GM21447 (cell line): ENCODE results near the gene TIMMDC1.

Experiments used
- ATAC-seq: cut with Tn5 transposase; IDR thresholded peaks from one replicate; pipeline ENCODE4 v1.9.1; 2021; ENCODE audit not compliant: unreplicated experiment

Gene TIMMDC1, protein sequence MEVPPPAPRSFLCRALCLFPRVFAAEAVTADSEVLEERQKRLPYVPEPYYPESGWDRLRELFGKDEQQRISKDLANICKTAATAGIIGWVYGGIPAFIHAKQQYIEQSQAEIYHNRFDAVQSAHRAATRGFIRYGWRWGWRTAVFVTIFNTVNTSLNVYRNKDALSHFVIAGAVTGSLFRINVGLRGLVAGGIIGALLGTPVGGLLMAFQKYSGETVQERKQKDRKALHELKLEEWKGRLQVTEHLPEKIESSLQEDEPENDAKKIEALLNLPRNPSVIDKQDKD

DNA sequence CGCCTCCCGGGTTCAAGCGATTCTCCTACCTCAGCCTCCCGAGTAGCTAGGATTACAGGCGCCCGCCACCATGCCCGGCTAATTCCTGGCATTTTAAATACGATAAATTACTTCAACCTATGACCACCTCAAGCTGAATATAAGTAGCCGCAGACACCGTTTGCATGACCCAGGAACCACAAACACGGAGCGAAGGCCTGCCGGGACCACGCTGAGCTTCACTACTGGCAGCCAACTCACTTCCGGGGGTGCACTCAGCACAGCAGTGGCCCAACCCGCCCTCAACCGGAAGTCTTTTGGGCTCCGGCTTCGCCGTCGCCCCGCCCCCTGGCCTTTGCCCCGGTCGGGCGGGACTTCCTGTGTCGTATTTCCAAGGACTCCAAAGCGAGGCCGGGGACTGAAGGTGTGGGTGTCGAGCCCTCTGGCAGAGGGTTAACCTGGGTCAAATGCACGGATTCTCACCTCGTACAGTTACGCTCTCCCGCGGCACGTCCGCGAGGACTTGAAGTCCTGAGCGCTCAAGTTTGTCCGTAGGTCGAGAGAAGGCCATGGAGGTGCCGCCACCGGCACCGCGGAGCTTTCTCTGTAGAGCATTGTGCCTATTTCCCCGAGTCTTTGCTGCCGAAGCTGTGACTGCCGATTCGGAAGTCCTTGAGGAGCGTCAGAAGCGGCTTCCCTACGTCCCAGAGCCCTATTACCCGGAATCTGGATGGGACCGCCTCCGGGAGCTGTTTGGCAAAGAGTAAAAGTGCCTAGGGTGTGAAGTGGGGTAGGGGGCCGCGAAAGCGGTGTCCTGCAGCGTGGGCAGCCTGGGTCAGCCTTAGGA is at the start of gene TIMMDC1:
TIMMDC1 (plus strand) TSS at position 362 of the 826 bp plus-strand sequence; CDS start at position 549, 187 bp downstream.
- ATAC-seq: peak; percentile 97

DNA sequence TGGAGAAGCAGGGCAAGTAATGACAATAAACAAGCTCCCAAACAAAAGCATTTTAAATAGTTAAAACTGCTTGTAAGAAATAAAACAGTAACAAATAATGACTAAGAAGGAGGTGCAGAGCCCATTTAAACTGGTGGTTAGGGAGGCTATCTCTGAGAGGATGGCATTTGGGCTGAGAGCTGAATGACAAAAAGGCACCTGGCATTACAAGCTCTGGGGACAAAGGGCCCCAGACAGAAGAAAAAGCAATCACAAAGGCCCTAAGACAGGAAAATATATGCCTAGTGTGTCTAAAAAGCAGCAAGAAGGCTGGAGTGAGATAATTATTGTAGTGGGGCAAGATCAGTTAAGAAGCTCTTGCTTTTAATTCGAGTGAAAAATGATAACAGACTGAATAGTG is 44.5 kb upstream of the TIMMDC1 start:
- no peak for ATAC-seq

DNA sequence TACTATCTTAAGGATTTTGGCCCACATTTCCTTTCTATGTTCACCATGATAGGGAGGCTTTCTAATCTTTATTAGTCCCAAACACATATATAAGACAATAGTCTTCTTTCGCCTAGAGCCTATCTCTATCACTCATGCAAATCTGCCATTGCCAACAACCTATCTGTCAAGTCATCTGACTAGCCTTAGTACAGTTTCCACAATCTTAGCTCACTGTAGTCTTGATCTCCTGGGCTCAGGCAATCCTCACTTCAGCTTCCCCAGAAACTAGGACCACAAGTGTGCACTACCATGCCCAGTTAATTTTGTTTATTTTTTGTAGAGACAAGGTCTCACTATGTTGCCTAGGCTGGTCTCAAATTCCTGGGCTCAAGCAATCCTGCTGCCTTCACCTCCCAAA is 41.9 kb upstream of the TIMMDC1 start:
- no peak for ATAC-seq

DNA sequence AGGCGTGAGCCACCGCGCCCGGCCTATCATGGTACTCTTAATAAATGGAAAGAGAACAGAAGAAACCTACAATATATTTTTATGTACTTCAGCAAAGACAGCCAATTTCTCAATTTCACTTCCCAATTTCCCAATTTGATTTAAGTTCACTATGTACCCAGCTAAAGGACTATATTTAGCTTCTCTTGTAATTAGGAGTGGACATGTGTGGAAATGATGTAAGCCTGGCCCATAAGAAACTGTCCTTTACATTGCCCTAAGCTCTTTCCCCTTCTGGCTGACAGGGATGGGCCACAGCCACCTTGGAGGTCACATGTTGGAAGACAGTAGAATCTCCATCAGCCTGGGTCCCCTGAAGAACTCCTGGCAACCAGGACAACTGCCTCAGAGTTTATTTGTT is 41.1 kb upstream of the TIMMDC1 start:
- no peak for ATAC-seq

DNA sequence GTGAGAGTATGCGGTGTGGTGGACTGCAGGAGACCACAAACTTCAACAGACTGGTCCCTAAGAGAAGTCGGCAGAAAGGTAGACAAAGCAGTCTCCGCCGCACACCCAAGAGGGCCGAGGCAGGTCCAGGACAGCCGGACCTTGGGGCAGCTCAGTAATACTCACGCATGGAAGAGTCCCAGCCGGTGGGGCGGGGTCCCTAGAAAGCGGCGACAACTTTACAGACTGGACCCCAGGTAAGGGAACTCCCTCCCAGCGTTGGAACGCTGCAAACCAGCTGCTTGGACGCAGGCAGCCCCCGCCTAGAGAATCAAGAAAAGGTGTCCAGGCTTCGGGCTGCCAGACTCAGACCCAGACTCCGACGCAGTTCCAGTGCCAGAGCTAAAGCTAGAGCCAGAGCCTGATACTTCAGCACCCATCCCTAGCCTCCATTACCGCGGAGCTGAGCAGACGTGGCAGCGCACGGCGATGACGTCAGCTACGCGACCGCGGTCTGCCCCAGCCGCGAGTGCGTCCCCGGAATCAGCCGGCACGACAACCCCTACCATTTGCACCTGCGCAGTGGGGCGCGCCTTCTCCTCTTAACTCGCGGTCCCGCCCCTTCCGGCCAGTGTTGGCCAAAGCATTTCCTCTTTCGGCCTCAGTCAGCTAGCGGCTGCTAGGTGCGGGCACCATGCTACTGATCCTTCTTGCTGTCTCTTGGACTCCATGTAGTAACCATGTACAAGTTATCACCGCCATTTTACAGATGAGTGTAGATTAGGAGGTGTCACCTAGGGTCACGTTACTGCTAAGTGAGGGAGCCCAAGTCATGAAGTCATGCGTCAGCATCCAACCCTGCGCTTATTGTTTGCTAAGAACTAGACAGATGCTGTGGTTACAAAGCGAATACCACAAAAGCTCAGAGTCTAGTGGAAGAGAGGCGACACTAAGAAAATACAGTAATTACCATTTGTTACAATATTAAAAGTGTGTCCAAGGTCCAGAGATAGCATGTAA is 34.9 kb upstream of the TIMMDC1 start, which contains the start of gene TMEM39A:
TMEM39A (minus strand) TSS at position 445 of the 999 bp plus-strand sequence. CDS start 1,541 bp downstream, outside the sequence.
- peak; percentile 93 for ATAC-seq

DNA sequence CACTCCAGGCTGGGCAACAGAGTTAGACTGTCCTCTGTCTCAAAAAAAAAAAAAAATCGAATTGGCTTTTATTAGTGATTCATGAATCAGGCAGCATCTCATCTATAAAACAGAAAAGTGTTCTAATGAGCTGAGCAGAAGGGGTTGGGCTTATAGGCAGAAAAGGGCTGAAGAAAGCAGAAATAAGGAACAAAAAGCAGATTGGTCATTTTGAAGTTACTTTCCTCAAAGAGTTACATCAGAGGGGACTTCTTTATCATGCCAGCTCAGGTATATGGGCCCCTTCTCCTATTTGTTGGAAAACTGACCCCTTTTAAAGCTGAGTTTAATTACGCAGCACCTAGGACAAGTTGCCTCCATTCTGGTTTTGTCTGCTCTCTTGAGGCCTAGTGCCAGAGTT is 30.3 kb upstream of the TIMMDC1 start:
- ATAC-seq: no peak

DNA sequence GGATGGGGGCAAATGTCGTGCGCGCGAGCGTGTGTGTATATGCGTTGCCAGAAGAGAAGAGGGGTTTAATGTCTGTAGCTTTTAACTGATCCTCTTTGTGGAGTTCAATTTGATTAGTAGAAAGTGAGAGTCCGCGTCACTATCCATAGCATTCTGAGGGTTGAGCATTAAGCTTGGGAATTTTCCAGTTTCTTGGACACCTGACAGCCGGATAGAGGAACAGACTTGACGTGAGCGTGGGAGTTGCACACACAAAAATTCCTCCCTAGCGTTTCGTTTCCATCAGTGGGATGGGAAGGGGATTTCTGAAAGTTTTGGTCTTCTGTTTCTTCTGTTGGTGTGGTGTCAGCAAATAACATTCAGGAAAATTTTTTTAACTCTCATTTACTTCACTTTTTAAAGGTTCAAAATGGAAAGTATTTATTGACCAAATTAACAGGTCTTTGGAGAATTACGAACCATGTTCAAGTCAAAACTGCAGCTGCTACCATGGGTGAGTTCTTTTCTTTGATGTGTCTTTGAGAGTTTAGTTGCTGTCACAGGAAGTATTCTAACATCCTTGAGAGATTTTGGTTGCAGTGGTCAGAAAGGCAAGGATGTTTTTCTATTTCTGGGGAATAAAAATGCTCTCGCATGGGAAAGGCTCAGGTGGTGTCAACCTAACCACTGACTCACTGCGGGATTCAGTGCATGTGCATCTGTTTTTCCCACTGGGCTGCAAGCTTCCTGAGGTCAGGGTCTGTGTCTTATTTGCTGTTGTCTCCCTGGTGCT is 28.7 kb upstream of the TIMMDC1 start:
- no peak for ATAC-seq

DNA sequence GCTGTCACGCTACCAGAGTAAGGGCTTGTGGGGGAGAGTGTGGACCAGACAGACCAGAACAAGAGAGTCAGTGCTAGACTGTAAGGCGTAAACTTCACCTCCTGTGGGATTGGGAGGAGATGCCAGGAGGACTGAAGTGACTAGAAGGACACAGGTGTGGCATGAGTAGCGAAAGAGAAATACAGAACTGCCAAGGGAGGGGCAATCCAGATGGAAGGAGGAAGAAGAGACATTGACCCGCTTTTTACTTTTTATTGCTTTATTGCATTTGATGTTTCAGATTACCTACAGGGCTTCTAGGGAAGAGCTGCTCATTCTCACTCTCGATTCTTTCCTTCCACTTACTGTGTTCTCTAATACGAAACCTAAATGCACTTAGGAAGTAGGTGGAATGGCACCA is 27.5 kb upstream of the TIMMDC1 start:
- ATAC-seq: no peak

DNA sequence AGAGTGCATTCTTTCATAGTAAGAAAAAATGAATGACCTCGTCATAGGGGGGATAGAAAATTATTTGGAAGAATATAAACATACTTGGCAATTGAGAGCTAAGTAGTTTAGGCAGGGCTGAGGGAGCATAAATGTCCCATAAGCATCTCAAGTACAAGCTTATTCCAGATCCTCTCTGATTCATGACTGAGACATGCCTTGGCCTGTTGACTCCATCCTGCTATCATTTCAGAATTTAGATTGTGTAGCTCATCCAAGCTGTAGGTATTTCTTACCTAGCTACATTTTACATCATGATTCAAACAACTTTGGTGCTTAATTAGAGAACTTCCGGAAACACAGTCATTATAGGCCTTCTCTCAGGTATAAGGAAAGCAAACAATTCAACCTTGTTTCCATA is 17.3 kb upstream of the TIMMDC1 start:
- no peak for ATAC-seq

DNA sequence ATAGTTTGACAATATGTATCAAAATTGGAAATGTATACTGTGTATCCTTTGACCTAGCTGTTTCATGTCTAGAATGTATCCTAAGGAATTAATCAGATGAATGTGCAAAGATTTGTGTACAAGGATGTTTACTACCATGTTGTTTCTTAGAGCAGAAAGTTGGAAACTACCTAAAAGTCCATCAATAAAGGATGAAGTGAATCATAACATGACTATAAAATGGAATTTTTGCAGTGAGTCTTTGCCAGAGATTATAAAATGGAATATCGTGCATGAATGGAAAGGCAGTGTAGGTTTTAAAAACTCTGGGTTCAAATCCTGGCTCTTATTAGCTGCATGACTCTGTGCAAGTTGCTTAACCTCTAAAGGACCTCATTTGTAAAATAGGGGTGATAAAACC is 15.2 kb upstream of the TIMMDC1 start:
- ATAC-seq: no peak

DNA sequence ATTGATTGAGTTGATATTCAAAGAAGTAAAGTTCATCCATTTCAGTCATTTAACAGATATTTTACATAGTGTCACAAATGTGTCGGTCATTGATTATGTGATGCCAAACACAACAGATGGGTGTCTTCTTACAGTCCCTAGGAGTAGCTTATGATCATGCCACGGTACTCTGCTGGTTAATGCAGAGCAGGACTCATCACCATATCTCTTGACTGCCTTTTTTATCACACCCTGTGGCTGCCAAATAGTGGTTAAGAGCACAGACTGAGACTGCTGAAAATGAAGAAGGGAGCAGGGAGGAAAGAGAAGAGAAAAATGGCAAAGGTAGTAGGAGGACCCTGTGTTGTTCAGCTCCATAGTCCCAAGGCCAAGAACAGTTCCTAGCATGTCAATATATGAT is 12.8 kb upstream of the TIMMDC1 start:
- ATAC-seq: no peak

DNA sequence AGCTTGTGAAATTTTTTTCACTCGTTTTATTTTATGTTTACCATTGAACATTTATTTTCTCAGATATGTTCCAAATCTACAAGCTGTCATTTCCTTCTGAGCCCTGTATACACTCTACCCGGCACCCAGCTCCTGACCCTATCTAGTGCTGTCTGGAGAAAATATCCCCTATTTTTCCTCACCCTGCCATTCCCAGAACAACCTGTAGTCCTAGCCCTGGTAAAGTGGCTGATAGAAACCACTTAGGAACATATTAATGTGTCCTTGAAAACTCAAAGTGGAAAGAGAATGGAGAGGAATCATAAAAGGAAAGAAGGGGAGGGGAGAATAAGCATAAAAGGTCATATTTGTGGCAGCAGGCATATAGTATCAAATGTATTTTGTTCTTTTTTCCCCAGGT is 8.2 kb upstream of the TIMMDC1 start:
- ATAC-seq: no peak

DNA sequence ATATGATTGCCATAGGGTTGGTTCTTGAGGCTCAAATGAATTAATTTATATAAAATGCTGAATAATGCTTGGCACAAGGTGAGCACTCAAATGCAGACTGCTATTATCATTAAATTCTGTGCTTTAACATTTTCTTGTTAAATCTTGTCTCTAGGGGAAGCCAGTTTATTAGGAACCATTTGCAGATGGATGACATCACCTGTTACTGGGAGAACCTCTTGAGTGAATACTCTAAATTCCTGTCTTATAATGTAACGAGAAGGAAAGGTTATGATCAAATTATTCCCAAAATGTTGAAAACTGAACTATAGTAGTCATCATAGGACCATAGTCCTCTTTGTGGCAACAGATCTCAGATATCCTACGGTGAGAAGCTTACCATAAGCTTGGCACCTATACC is 6.2 kb upstream of the TIMMDC1 start:
- no peak for ATAC-seq

DNA sequence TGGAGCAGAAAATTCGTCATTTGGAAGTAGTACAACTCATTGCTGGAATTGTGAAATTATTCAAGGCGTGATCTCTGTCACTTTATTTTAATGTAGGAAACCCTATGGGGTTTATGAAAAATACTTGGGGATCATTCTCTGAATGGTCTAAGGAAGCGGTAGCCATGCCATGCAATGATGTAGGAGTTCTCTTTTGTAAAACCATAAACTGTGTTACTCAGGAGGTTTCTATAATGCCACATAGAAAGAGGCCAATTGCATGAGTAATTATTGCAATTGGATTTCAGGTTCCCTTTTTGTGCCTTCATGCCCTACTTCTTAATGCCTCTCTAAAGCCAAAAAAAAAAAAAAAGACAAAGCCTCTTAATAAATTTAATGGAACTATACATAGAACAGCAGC is 5.5 kb upstream of the TIMMDC1 start:
- ATAC-seq: no peak

DNA sequence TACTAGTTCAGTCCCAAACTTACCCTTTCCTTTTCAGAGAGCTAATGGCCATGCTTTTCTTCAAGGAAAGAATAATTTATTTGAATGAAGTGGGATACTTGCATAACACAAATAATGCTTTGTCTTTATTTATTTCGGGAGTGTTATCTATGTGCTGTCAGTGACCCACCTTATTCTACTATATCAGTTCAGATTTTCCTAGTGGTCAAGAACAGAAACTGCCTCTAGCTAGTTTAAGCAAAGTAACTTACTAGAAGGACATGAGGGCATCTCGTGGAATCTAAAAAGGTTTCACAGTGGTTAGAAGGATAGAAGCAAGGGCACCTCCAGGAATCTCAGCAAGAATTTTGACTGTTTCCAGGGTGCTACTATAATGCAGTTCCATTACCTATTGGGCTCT is 3.8 kb upstream of the TIMMDC1 start:
- no peak for ATAC-seq

DNA sequence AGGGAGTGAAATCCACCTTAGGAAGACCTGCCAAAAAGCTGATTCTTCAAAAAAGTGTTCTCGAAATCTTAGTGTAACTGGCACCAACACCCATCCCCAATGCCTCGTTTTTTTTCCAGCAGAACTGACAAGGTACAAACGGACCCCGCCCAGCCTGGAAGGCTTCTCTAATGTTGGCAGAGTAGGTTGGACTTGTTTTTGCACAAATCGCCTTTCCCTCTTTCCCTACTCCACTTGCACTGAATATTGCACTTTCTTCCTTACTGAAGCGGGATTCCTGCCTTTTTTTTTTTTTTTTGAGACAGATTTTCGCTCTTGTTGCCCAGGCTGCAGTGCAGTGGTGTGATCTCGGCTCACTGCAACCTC is 544 bp upstream of the TIMMDC1 start:
- peak; percentile 2 for ATAC-seq

DNA sequence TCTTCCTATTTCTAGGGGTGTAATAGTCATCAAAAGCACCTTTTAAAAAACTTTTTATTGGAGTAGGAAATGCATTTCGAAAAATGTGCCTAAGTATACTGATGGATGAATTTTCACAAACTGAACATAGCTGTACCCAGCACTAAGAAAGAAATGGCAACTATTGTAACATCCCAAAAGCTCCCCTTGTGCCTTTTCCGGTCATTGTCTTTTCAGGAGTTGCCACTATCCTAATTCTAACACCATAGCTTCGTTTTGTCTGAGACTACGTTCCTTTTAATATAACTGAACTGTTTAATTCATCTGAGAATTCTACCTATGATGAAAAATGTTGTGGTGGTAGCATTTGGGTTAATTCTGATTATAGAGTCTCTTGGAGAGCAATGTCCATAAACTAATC is 1.9 kb downstream of the TIMMDC1 start:
- ATAC-seq: no peak

DNA sequence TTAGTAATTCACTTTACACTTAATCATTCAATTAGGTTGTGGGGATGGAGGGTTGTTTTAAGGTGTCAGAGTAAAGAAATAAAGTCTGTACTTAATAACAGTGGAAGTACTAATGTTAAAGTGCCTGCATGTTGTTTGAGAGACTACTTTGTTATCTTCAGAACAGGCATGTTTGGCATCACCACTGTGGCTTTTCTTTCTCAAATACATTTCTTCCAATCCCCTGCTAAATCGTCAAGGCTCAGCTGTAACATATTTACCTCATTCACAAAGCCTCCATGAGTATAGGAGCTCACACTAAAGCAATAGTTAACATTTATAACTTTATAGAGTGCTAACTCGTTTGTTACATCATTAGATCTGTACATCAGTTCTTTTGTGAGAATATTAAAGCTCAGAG is 2.6 kb downstream of the TIMMDC1 start:
- ATAC-seq: no peak

DNA sequence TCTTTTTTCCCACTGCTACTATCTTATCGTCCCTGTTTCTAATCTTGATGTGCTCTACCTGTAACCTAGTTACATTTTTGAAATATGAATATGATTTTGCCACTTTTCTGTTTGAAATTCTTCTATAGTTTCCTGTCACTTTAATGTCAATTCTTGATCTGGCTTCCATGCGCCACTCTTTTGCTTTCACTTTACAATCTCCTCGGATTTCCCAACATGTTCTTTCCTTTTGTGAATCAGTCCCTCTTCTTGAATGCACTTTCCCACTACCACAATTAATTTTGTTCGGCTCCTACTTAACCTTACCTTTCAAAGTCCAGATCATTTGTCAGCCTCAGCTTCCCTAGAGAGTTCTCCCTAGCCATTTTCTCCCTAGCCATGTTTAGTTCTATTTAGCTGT is 8.3 kb downstream of the TIMMDC1 start:
- ATAC-seq: no peak

DNA sequence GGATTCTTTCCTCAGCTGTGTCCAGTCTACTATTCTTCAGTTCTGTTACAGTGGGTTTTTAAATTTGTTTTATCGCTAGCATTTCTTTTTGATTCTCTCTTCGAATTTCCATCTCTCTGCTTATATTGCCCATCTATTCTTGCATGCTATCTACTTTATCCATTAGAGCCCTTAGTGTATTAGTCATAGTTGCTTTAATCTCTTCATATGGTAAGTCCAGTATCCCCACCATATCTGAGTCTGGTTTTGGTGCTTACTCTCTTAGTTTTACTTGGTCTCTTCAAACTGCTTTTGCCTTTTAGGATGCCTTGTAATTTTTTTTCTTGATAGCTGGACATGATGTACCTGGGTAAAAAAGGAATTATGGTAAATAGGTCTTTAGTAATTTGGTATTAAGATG is 9.1 kb downstream of the TIMMDC1 start:
- no peak for ATAC-seq
